Posterior vena cava (tissue), 2 donors: ENCODE data around the gene PAIP2B. TPM values are rescaled to one million over a fixed set of nuclear protein-coding genes. Genes with fewer than 3 reads are reported as not detected.

Source experiments
- DNase-seq: peaks from one replicate; pipeline ENCODE4 v3.0.0-alpha.2; 2020; ENCODE audit warnings: low spot score
- intact Hi-C, 2 donors: fragments of 100-400 bp; cut with DNase I; formaldehyde crosslinking; loops; one replicate each; pipeline versions ENCODE4 v1.14.1 to v1.14.2; 2022 to 2023
- total RNA-seq, 2 donors: library from RNA; stranded (reverse); fragmentation: NEBNext Ultra II Directional; extraction: Animal tissue kit (Norgen Biotek cat#: 25700); gene quantifications; one replicate each; pipeline ENCODE4 v1.2.1, GENCODE V29; 2021
- donor health status: DM: yes; HTN: yes; CAD: no.
- donor health status: DM: yes; HTN: yes; CAD: no.

Gene PAIP2B
- total RNA-seq, 2 donors from 2014 or later, result 2.8 to 3.8 TPM

DNA sequence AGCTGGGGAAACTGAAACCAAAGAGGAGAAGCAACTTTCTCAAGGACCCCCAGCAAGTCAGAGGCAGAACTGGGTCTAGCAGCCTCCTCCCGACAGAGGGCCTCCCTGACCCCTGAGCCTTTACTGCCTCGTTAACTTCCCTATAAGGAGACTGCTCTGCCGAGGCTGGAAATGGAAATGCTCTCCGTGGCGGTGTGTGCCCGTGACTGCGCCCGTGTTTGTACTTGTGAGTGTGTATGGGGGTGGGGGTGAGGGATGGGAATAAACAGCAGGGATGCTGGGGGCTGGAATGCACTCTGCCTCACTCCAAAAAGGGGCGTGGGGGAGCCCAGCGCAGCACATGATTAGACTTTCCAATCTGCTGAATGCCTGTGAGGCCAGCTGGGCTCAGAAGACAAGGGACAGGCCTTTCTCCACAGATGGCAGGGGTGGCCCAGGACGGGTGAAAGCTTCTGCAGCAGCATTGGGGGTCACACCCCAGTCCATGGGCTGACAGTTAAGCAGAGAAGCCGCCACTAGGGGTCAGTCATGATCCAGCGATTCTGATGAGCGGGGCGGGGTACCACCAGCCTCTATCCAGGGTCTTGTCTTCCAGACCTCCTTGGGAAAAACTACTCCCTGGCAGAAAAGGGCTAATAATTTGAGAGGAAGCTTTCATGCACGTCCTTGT lies 69.6 kb downstream of the PAIP2B start:
- intact Hi-C loops, result no loop called here
- DNase-seq, result no peak

DNA sequence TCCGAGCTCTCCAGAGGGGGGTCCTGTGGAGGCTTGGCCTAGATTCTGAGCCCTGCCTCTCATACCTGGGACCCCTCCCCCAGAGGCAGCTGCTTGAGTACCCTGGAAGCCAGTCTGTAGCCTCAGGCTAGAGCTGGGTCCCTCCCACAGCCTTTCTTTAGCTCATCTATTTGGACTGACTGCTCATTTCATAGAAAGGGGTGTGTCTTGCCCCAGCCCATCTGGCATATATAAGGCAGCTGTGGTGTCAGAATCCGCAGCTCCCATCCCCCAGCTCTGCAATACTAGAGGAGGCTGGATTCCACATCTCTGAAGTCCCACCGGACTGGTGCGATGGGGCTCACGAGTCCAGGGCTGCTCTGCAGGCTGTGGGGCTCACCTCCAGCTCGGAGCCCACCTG lies 70.3 kb downstream of the PAIP2B start:
- intact Hi-C loops, result no loop called here
- no peak for DNase-seq

DNA sequence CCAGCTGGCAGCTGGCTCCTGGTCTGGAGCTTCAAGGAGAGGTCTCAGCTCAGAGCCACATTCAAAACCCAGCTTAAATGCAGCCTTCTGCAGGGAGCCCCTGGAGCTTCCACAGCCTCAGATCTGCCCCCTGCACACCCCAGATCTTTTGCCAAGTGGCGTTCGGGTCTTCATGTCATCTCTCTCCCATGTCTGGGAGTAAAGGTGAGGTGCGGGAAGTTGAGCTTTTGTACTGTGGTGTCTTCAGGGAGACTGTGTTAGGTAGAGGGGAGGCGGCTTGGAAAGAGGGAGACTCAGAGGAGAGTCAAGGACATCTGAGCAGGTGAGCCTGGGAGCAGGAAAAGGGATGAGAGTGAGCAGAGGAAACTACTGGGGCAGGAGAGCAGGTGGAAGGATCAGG lies 71.1 kb downstream of the PAIP2B start:
- no peak for DNase-seq
- intact Hi-C loops, result no loop called here

DNA sequence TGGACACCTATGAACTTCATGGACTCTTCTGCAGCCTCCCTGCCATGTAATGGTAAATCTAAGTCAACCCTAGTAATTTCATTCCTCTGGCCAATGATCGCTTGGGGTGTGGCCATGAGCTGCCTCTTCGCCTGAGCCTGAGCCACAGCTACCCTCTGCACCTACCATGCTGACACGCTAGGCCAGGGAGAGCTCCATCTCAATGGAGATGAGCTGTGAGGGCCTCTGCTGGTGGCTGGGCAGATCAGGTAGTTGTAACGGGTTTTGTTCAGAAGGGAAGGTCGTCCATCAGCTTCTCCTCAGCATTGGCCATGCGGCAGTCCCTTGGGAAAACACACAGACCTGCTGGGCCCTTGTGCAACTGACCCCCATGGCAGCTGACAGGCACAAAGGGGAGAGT lies 72.1 kb downstream of the PAIP2B start:
- no peak for DNase-seq
- intact Hi-C loops, result loop anchor here in 1 of 2 donors (5.0 kb wide), 1 partner anchor 1803 kb away; no protein-coding TSS in a partner anchor

DNA sequence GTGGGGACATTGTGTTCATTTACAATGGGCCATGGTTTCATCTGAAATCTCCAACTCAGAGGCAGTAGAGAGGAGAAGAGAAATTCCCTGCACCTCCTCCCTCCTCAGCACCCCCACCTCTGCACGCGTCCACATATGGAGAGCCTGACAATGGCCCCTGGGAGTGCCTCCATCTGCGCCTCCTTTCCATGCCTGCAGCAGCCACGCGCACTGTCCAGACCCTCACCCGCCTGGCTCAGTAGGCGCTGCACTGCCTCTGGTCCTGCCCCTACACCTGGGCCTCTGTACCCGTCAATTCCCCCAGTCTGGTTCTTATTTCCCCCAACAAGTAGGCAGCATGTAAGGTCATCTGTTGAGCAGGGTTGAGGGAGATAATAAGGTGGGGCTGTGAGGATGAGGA lies 72.6 kb downstream of the PAIP2B start:
- intact Hi-C loops, result loop anchor here in 1 of 2 donors (5.0 kb wide), 1 partner anchor 1803 kb away; no protein-coding TSS in a partner anchor
- no peak for DNase-seq

DNA sequence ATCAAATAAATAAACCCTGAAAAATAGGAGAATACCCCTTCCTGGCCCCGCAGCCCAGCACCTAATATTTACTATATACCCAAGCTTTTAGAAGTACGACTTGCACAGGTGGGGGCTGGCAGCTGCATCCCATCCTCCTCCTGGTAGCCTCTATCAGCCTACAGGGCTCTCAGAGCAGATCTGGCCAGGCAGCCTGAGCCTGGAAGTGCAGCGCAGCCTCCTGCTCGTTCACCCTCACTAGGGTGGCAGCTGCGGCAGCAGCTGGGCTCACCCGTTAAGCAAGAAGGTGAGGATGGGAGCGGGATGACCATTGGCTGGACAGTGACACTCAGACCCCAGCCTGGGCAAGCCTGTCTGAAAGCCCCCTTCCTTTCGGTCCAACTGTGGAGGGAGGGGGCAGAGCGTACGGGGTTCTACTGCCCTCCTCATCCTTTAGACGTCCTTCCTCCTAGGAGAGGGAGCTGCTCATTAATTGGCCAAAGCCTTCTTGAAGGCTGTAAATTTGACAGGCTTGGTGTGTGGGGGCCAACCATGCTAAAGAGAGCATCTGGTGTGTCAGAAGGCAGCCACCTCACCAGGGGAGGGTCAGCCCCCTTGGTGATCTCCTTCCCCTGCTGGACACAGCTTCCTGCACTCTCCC lies 73.2 kb downstream of the PAIP2B start:
- no peak for DNase-seq
- intact Hi-C loops, result loop anchor here in 1 of 2 donors (5.0 kb wide), 1 partner anchor 1804 kb away; no protein-coding TSS in a partner anchor

DNA sequence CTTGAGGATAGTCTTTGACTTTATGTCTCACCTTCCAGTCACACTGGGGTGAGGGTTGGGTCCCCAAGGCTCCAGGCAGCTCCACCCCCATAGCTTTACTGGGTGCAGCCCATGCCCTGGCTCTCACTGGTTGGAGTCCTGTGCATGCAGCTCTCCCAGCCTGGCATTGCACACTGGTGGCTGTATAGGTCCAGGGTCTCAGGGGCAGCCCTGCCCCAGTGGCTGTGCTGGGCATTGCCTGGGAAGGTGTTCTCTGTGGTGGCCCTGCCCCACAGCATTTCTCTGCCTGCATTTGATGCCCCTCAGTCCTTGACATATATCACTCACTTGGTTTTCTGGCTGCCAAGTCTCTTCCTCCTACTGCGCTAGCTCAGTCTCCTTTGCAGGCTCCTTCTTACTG lies 75.3 kb downstream of the PAIP2B start:
- DNase-seq, result no peak
- intact Hi-C loops, result loop anchor here in 1 of 2 donors (5.0 kb wide), 1 partner anchor 1806 kb away; no protein-coding TSS in a partner anchor

DNA sequence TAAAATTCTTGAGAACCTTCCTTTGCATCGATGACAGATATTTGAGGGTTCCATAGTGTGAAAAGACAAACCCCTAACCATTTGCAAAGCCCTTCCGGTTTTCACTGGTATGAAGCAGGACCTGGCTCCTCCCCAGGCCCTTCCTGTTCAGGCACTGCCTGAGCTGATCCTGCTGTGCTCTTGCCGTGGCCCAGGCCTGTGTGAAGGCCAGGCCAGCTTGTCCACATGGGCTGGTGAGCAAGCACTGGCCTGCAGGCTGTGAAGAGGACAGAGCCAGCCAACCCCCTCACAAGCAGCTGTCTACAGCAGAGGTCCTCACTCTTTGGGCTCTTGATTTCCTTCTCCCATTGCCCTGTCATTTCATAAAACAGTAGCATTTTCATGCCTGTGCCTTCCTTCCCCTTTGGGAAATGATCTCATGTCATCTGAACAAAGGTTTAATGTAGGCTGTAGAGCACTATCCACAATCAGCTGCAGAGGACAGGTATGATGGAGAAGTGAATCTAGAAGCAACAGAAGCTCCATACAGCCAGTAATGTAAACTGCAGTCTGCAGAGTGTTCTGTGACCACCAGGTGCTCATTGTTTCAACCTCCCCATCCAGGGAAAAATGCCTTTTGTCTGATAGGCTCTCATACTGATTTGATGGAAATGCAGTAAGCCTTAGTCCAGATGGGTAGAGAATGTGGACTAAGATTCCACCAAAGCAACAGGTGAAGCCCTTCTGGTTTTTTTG lies 76.7 kb downstream of the PAIP2B start:
- DNase-seq, result no peak
- intact Hi-C loops, result loop anchor here in 1 of 2 donors (5.0 kb wide), 1 partner anchor 1807 kb away; no protein-coding TSS in a partner anchor

DNA sequence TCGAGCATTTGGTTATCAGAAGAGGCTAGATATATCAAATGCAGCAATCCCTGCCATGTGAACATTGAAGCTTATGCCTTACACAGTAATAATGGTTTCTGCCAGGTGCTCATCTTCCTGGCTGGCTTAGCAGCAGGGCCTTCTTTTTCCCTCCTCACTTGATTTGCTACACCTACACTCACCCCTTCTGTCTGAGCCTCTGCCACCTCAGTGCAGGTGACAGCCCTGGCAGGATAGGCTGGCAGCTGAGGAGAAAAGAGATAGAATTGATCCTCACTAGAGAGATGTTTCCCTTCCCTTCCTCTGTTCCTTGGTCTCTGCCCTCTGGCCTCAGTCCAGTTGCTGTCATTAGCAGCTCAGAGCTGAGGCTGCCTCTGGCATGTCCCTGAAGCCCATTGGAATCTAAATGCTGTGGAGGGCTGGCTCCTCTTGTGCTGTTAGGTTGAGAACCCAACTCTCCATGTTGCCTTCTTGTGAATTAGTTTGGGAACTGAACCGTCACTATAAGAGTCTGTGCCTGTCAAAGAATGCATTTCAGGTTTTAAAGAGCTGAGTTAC lies 78.3 kb downstream of the PAIP2B start:
- no peak for DNase-seq
- intact Hi-C loops, result no loop called here

DNA sequence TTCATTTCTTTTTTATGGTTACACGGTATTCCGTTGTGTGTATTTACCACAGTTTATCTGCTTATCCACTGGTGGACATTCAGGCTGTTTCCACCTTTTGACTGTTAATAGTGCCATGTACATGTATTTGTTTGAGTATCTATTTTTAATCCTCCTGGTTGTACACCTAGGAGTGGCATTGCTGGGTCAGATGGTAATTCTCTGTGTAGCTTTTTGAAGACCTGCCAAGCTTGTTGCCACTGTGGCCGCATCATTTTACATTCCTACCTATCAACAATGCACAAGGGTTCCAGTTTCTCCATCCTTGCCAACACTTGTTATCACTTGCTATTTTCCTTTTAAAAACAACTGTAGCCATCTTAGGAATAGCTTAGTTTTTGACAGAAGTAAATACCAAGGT lies 83.1 kb downstream of the PAIP2B start:
- intact Hi-C loops, result no loop called here
- DNase-seq, result no peak

DNA sequence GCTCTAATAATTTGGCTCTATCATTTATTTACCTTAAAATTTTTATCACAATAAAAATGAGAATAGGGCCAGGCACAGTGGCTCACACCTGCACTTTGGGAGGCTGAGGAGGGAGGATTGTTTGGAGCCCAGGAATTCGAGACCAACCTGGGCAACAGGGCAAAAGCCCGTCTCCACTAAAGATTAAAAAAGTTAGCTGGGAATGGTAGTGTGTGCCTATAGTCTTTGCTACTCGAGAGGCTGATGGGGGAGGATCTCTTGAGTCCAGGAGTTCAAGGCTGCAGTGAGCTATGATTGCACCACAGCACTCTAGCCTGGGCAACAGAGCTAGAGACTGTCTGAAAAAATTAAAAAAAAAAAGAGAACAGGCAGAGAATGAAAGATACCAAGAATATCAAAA lies 90.7 kb downstream of the PAIP2B start:
- intact Hi-C loops, result no loop called here

DNA sequence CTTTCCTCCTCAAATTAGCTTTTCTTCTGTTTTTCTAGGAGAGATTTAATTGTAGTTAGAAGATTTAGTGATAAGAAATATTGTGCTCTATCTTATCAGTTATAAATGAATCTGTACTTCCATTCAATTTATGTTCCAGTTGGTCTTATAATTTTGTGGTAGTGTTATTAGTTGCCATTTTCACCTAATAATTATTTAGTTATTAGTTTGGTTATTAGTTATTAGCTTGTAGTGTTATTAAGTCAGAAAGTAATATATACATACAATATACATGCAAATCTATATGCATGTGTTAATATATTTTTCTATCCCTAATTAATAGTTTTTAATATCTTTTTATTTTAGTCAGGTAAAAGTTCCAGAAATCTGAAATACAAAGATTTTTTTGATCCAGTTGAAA lies 93.3 kb downstream of the PAIP2B start:
- intact Hi-C loops, result no loop called here

More for the DNA sequence above, 90.7 kb downstream of the PAIP2B start:
- DNase-seq, result no peak

More for the DNA sequence above, 93.3 kb downstream of the PAIP2B start:
- DNase-seq, result no peak

Other genes with a start within 250 kb of the PAIP2B start
- 1 to 10 TPM; 1.4 to 2.3 TPM for gene ANKRD53, start 248.5 kb downstream of the PAIP2B start, total RNA-seq
- gene TEX261, start 232.2 kb downstream of the PAIP2B start, total RNA-seq, result 10 to 100 TPM; 44.3 to 50.4 TPM
- 10 to 100 TPM; 89.5 to 90.9 TPM for gene NAGK, start 158.5 kb downstream of the PAIP2B start, total RNA-seq
- gene MCEE, start 96.9 kb downstream of the PAIP2B start, total RNA-seq, result 10 to 100 TPM; 21.3 to 22.6 TPM
- 10 to 100 TPM; 26.3 to 28.3 TPM for gene MPHOSPH10, start 96.5 kb downstream of the PAIP2B start, total RNA-seq
- 100 to 1,000 TPM in 1 of 2 donors, 10 to 100 TPM in 1; 92.6 to 104 TPM for gene ZNF638, start 104.7 kb upstream of the PAIP2B start, total RNA-seq
- gene DYSF, start 226.5 kb upstream of the PAIP2B start, total RNA-seq, result 10 to 100 TPM; 42.1 to 46.8 TPM